Endometrial microvascular endothelial cells (primary cell): ENCODE results near the gene COL2A1. TPM values are rescaled to one million over a fixed set of nuclear protein-coding genes. Genes with fewer than 3 reads are reported as not detected.

Experiments used
- in situ Hi-C: cut with HindIII; loops from 2 replicates; pipeline ENCODE4 v1.10.0; 2017; ENCODE audit warnings: low sequenced_read_pairs, low pct_unique_long_range_greater_than_20kb; ENCODE audit errors: inconsistent ontology term
- total RNA-seq: library from RNA; depleted of rRNA; stranded (reverse); fragments of >200 nt; gene quantifications from one replicate; pipeline ENCODE4 v1.2.3, GENCODE V29; 2015; ENCODE audit errors: inconsistent ontology term

The COL2A1 gene
- total RNA-seq, 1 donor from 2014 or later = not detected

GRCh38 chr12:47940773-47941474 is 63.4 kb downstream of the COL2A1 start:
- in situ Hi-C loops = no loop called here

- in situ Hi-C loops = no loop called here
Observed at GRCh38 chr12:47939009-47939601, 65.2 kb downstream of the COL2A1 start.

- in situ Hi-C loops = no loop called here
Observed at GRCh38 chr12:47938594-47938993, 65.7 kb downstream of the COL2A1 start.

DNA sequence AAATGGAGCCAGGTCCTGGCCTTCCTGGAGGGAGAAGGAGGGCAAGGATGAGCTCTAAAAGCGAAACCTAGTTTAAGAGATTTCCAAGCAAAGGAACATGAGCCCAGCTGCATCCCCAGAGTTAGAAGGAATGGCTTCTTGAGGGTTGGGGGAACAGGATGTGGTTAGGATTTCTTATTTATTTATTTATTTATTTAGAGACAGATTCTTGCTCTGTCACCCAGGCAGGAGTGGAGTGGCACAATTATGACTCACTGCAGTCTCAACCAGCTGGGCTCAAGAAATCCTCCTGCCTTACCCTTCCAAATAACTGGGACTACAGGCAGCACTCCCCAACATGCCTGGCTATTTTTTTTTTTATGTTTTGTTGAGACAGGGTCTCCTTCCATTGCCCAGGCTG is 66.2 kb downstream of the COL2A1 start:
- in situ Hi-C loops = no loop called here

GRCh38 chr12:47935184-47935583 is 69.1 kb downstream of the COL2A1 start:
- in situ Hi-C loops = no loop called here

DNA sequence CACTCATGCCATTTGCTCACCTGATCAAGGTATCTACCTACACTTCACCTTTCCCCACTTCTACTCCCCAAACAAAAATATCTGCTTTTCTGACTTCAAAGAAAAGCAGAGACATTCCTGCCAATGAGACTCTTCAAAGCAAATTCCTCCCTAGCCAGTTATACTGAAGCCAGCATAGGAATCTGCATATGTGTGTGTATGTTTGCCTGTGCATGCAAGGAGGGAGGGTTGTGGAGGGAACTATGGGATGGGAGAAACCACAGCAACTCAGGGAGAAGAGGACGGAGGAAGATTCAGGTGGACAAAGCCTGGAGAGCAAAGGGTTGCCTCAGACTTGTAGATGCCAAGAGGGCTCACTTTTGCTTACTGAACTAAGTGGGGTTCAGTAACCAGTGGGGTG is 73.1 kb downstream of the COL2A1 start:
- in situ Hi-C loops = no loop called here

DNA sequence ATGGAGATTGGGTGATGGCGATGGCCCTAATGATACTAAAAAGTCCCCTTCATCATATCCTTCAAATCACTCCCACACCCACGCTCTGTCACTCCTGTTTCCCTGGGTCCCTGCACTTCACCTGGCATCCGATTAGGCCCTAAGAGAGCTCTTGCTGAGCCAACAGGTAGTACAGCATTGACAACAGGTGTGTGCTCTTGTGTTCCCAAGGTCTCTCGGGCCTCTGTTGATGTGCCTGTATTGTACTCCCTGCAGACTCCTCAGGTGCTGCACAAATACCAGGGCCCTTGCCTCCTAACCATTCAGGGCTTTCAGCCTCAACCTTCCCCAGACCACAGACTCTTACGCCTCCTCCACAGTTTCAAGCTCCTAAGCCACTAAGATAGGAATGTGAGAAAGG is 73.6 kb downstream of the COL2A1 start:
- in situ Hi-C loops = no loop called here

GRCh38 chr12:47927346-47927745 is 76.9 kb downstream of the COL2A1 start:
- in situ Hi-C loops = no loop called here

Other genes starting within 250 kb of the COL2A1 start
- gene RAPGEF3, start 245.6 kb downstream of the COL2A1 start, total RNA-seq = 27.8 TPM
- 18.5 TPM for gene SLC48A1, start 231.2 kb downstream of the COL2A1 start, total RNA-seq
- 84.6 TPM for gene HDAC7, start 184.6 kb downstream of the COL2A1 start, total RNA-seq
- 3.6 TPM for gene VDR, start 99.5 kb downstream of the COL2A1 start, total RNA-seq
- gene TMEM106C, start 40.9 kb downstream of the COL2A1 start, total RNA-seq = 115 TPM
- gene SENP1, start 101.6 kb upstream of the COL2A1 start, total RNA-seq = 20.0 TPM
- 70.6 TPM for gene PFKM, start 114.9 kb upstream of the COL2A1 start, total RNA-seq
- 19.1 TPM for gene ASB8, start 153.0 kb upstream of the COL2A1 start, total RNA-seq
- gene CCDC184, start 179.2 kb upstream of the COL2A1 start, total RNA-seq = 0.28 TPM
- gene OR10AD1, start 198.8 kb upstream of the COL2A1 start, total RNA-seq = not detected